T-cell (primary cell): ENCODE results near the gene CDX2. TPM values are rescaled to one million over a fixed set of nuclear protein-coding genes. Genes with fewer than 3 reads are reported as not detected.
"Not testable (repeated sequence)": the region's sequence is repeated elsewhere in the genome, so short reads cannot be mapped to it uniquely, and the experiment has no call there.

Experiments
- ATAC-seq, 4 experiments: fragments of 200-7000 bp in 3 of 4; fragments of 150-1000 bp in 1 of 4; cut with Tn5 transposase; replicated peaks in 1 of 4; 1 replicate in 3 of 4; 2 replicates in 1 of 4; pipeline ENCODE4 v1.10.0; 2021; ENCODE audit warnings: moderate library complexity in 3 of 4, mild to moderate bottlenecking in 2 of 4, moderate number of reproducible peaks in 1 of 4
- CTCF ChIA-PET, 2 donors: fragments of 300-600 bp; sonication (Branson Sonifier 250); formaldehyde crosslinking; loops; one replicate each; lab custom pipeline; 2022; ENCODE audit warnings: antibody characterized with exemption in 2 of 2; lab: Charles Lee
- POLR2A ChIA-PET, 2 donors: fragments of 300-600 bp; sonication (Branson Sonifier 250); formaldehyde crosslinking; loops; one replicate each; lab custom pipeline; 2022; ENCODE audit warnings: antibody characterized with exemption in 2 of 2; lab: Charles Lee
- DNase-seq, 35 experiments: peaks; one replicate each; pipeline versions ENCODE4 v3.0.0 to v3.0.0-alpha.2; 2013 to 2023
- H3K27ac ChIP-seq: one replicate; pipeline ENCODE4 v1.5.1; 2013; ENCODE audit warnings: low read length
- H3K27me3 ChIP-seq, 2 experiments: replicated peaks in 1 of 2; 1 replicate in 1 of 2; 2 replicates in 1 of 2; pipeline versions ENCODE4 v1.6.1 to v1.7.0; 2013; ENCODE audit warnings: low read length in 1 of 2, mixed read lengths in 1 of 2; ENCODE audit not compliant: control insufficient read depth in 2 of 2, insufficient read depth in 2 of 2; ENCODE audit errors: extremely low read depth in 1 of 2
- H3K36me3 ChIP-seq, 2 donors: 1 replicate in 1 of 2; 2 replicates in 1 of 2; pipeline versions ENCODE4 v1.6.1 to v1.7.0; 2013; ENCODE audit warnings: low read length in 1 of 2; ENCODE audit not compliant: control insufficient read depth in 2 of 2, insufficient read depth in 1 of 2; ENCODE audit errors: extremely low read depth in 1 of 2
- H3K4me1 ChIP-seq, 2 experiments: 1 replicate in 1 of 2; 2 replicates in 1 of 2; pipeline versions ENCODE4 v1.6.1 to v1.7.0; 2013; ENCODE audit warnings: low read length in 2 of 2, mixed read lengths in 1 of 2; ENCODE audit not compliant: insufficient read depth in 2 of 2, control insufficient read depth in 1 of 2; ENCODE audit errors: extremely low read depth in 1 of 2
- H3K4me3 ChIP-seq, 2 donors: 1 replicate in 1 of 2; 2 replicates in 1 of 2; pipeline versions ENCODE4 v1.5.1 to v1.7.0; 2013; ENCODE audit warnings: mild to moderate bottlenecking in 2 of 2, low read length in 1 of 2, moderate library complexity in 1 of 2; ENCODE audit not compliant: control insufficient read depth in 1 of 2; ENCODE audit errors: extremely low read depth in 1 of 2
- H3K9me3 ChIP-seq: 2 replicates; pipeline ENCODE4 v1.7.0; 2013
- H3K27ac Mint-ChIP-seq, 2 donors: one replicate each; pipeline ENCODE4 v1.8.0; 2020 to 2021; ENCODE audit warnings: mild to moderate bottlenecking in 2 of 2, mixed read lengths in 2 of 2
- H3K27me3 Mint-ChIP-seq, 2 donors: one replicate each; pipeline ENCODE4 v1.8.0; 2021 to 2022; ENCODE audit warnings: mixed read lengths in 2 of 2
- H3K36me3 Mint-ChIP-seq: one replicate; pipeline ENCODE4 v1.8.0; 2021; ENCODE audit warnings: mixed read lengths
- H3K4me1 Mint-ChIP-seq, 3 donors: one replicate each; pipeline ENCODE4 v1.8.0; 2020 to 2022; ENCODE audit warnings: mixed read lengths in 3 of 3, mild to moderate bottlenecking in 1 of 3
- H3K4me3 Mint-ChIP-seq, 3 donors: one replicate each; pipeline ENCODE4 v1.8.0; 2020 to 2022; ENCODE audit warnings: mild to moderate bottlenecking in 3 of 3, mixed read lengths in 3 of 3, moderate library complexity in 3 of 3
- H3K9me3 Mint-ChIP-seq, 3 donors: one replicate each; pipeline ENCODE4 v1.8.0; 2020 to 2022; ENCODE audit warnings: mixed read lengths in 3 of 3
- WGBS: methylation state at CpG from one replicate; pipeline ENCODE4 v1.1.5; 2013; ENCODE audit warnings: missing lambda C conversion rate; ENCODE audit not compliant: insufficient coverage; 5-methylcytosine and 5-hydroxymethylcytosine counted together
- total RNA-seq, 35 experiments: library from RNA in 6 of 35; stranded (reverse) in 6 of 35; fragments of 120-200 nt in 1 of 35; gene quantifications; one replicate each; pipeline versions ENCODE4 v1.2.1 to v1.2.4 and lab custom pipeline; 2013 to 2026

Gene CDX2
- total RNA-seq, 5 donors from 2014 or later (not counting 1 experiment from before 2014, with no cell fraction given): 0.09 to 0.35 TPM; not detected in 3

- H3K27ac Mint-ChIP-seq, H3K4me1 ChIP-seq, H3K27me3 ChIP-seq, H3K36me3 ChIP-seq, H3K4me1 Mint-ChIP-seq, ATAC-seq, H3K27me3 Mint-ChIP-seq, H3K9me3 Mint-ChIP-seq, H3K27ac ChIP-seq, POLR2A ChIA-PET, H3K4me3 ChIP-seq, H3K36me3 Mint-ChIP-seq, CTCF ChIA-PET, DNase-seq, H3K9me3 ChIP-seq, H3K4me3 Mint-ChIP-seq: not testable (repeated sequence)
- WGBS: 100% methylated on average over 5 of the region's 13 CpGs
These were observed 35.9 kb upstream of the CDX2 start for GRCh38 chr13:28005016-28005415.

- H3K4me3 ChIP-seq: no peak overlapping the region
- Mint-ChIP-seq H3K36me3 (no peaks in the 10 kb centered on the region), H3K4me3 (no peak overlapping the region), H3K27me3 (no peaks in the 10 kb centered on the region), H3K9me3 (no peaks in the 10 kb centered on the region), H3K4me1 (peaks cover 0 to 4% (median 2%) of the 10 kb centered on the region in 3 donors), H3K27ac (no peak overlapping the region)
- ChIA-PET POLR2A (no interaction called here), CTCF (interaction anchor here in 1 of 2 donors (0.6 kb wide), 2 partner anchors 174 to 1141 kb away, joined by 3 to 5 read pairs; no protein-coding TSS in a partner anchor)
- H3K4me1 ChIP-seq: no peaks in the 10 kb centered on the region
- no CpG with 5 or more reads among the region's 6 CpGs for WGBS
- no peaks in the 10 kb centered on the region for H3K27me3 ChIP-seq
- no peaks in the 10 kb centered on the region for H3K36me3 ChIP-seq
- DNase-seq (no peak), ATAC-seq (no peak)
- H3K9me3 ChIP-seq: no peaks in the 10 kb centered on the region
- H3K27ac ChIP-seq: no peak overlapping the region
These were observed 34.0 kb upstream of the CDX2 start for GRCh38 chr13:28002886-28003698.

- ATAC-seq: no peak
- Histone ChIP-seq H3K27ac (no peak overlapping the region), H3K27me3 (no peaks in the 10 kb centered on the region), H3K4me1 (no peaks in the 10 kb centered on the region), H3K9me3 (no peaks in the 10 kb centered on the region), H3K36me3 (no peaks in the 10 kb centered on the region), H3K4me3 (no peak overlapping the region)
- no peak for DNase-seq
- Mint-ChIP-seq H3K27ac (no peak overlapping the region), H3K27me3 (no peaks in the 10 kb centered on the region), H3K4me1 (peaks cover 0 to 8% (median 3%) of the 10 kb centered on the region in 3 donors), H3K4me3 (no peak overlapping the region), H3K36me3 (no peaks in the 10 kb centered on the region), H3K9me3 (no peaks in the 10 kb centered on the region)
- CTCF ChIA-PET: interaction anchor here in 1 of 2 donors (0.6 kb wide), 2 partner anchors 623 to 1142 kb away, joined by 3 read pairs; no protein-coding TSS in a partner anchor
- POLR2A ChIA-PET: interaction anchor here in 1 of 2 donors (0.6 kb wide), 1 partner anchor 739 kb away, joined by 3 read pairs; no protein-coding TSS in a partner anchor
- WGBS: 87% methylated on average over 18 of the region's 20 CpGs
These were observed 32.8 kb upstream of the CDX2 start for GRCh38 chr13:28001837-28002473.

DNA sequence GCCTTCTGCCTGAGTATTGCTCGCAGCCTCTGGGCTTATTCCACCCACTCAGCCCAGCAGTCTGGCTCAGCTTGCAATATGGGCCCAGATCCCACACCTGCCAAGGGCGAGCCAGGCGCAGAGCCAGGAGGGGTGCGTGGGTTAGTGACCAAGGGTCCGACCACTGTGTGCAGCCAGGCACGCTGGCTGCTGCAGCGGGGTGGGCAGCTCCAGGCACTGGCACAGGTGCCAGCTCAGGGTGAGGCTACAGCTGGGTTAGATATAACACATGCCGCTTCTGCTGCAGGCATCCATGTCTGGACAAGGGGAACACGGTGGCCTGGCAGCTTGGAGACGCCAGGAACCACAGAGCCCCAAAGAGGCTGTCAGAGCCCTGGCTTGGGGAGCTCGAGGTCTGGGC lies 31.9 kb upstream of the CDX2 start:
- WGBS: 86% methylated on average over 10 of the region's 11 CpGs
- Histone ChIP-seq H3K36me3 (no peaks in the 10 kb centered on the region), H3K27ac (no peak overlapping the region), H3K4me1 (no peaks in the 10 kb centered on the region), H3K4me3 (no peak overlapping the region), H3K27me3 (no peaks in the 10 kb centered on the region), H3K9me3 (no peaks in the 10 kb centered on the region)
- peaks cover 0 to 8% (median 3%) of the 10 kb centered on the region in 3 donors for H3K4me1 Mint-ChIP-seq
- CTCF ChIA-PET: interaction anchor here in 1 of 2 donors (0.8 kb wide), 1 partner anchor 174 kb away, joined by 3 read pairs; no protein-coding TSS in a partner anchor
- no peak overlapping the region for H3K4me3 Mint-ChIP-seq
- H3K9me3 Mint-ChIP-seq: no peaks in the 10 kb centered on the region
- POLR2A ChIA-PET: no interaction called here
- no peak for DNase-seq
- no peak for ATAC-seq
- H3K27ac Mint-ChIP-seq: no peak overlapping the region
- H3K27me3 Mint-ChIP-seq: no peaks in the 10 kb centered on the region
- H3K36me3 Mint-ChIP-seq: no peaks in the 10 kb centered on the region

- ChIA-PET CTCF (interaction anchor here in 1 of 2 donors (0.8 kb wide), 1 partner anchor 174 kb away, joined by 3 read pairs; no protein-coding TSS in a partner anchor), POLR2A (no interaction called here)
- 75% methylated on average over 5 of the region's 5 CpGs for WGBS
- H3K27me3 Mint-ChIP-seq: no peaks in the 10 kb centered on the region
- H3K4me1 Mint-ChIP-seq: peaks cover 0 to 8% (median 3%) of the 10 kb centered on the region in 3 donors
- DNase-seq: no peak
- H3K4me3 ChIP-seq: no peak overlapping the region
- H3K36me3 ChIP-seq: no peaks in the 10 kb centered on the region
- no peaks in the 10 kb centered on the region for H3K9me3 ChIP-seq
- H3K9me3 Mint-ChIP-seq: no peaks in the 10 kb centered on the region
- no peak overlapping the region for H3K27ac ChIP-seq
- H3K27ac Mint-ChIP-seq: no peak overlapping the region
- no peak for ATAC-seq
- H3K36me3 Mint-ChIP-seq: no peaks in the 10 kb centered on the region
- no peak overlapping the region for H3K4me3 Mint-ChIP-seq
- no peaks in the 10 kb centered on the region for H3K27me3 ChIP-seq
- H3K4me1 ChIP-seq: no peaks in the 10 kb centered on the region
These were observed 31.5 kb upstream of the CDX2 start for GRCh38 chr13:28000567-28000966.

DNA sequence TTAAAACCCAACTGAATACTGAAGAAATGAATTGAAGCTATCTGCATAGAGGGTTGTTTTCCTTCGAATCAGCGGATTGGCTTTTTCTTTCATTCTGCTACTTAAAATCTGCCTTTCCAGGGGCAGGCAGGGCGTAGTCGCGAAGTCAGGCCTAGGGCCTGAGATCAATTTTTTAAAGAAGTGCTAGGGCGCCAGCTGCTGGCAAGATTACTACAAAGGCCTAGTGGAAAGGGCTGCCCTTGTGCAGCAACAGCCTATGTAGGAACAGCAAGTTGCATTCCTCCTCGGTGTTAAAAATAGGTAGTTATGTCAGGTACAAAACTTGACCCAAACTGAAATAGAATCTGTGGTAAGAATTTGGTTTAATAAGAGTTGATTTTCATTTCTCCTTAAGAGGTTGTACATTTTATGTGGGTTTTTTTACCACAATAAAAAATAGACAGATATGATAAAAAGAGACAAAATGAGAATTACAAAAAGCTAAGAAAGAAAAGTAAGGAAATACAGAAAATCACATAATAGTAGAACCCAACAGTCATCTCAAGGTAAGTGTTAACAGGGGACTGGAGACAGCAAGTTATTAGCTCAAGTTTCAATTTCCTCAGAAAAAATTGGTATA lies 28.9 kb upstream of the CDX2 start:
- Histone ChIP-seq H3K36me3 (no peaks in the 10 kb centered on the region), H3K4me3 (no peak overlapping the region), H3K27me3 (no peaks in the 10 kb centered on the region), H3K9me3 (no peaks in the 10 kb centered on the region), H3K4me1 (no peaks in the 10 kb centered on the region), H3K27ac (no peak overlapping the region)
- peaks cover 0 to 8% (median 3%) of the 10 kb centered on the region in 3 donors for H3K4me1 Mint-ChIP-seq
- no peak overlapping the region for H3K4me3 Mint-ChIP-seq
- H3K9me3 Mint-ChIP-seq: no peaks in the 10 kb centered on the region
- no peaks in the 10 kb centered on the region for H3K36me3 Mint-ChIP-seq
- H3K27me3 Mint-ChIP-seq: peaks cover 0 to 3% of the 10 kb centered on the region in 2 donors
- 52% methylated on average over 2 of the region's 7 CpGs for WGBS
- ChIA-PET POLR2A (interaction anchor here in 1 of 2 donors (1.2 kb wide), 1 partner anchor 16 kb away, joined by 3 read pairs; no protein-coding TSS in a partner anchor), CTCF (interaction anchor here in 1 of 2 donors (0.6 kb wide), 1 partner anchor 15 kb away, joined by 3 read pairs; no protein-coding TSS in a partner anchor)
- ATAC-seq (peak in 1 of 4 experiments; percentile 40), DNase-seq (peak in 10 of 35 experiments; percentile 2 to 24 (median 12))
- H3K27ac Mint-ChIP-seq: no peak overlapping the region
